ENCODE data around the gene SIAH2.

Gene SIAH2

DNA sequence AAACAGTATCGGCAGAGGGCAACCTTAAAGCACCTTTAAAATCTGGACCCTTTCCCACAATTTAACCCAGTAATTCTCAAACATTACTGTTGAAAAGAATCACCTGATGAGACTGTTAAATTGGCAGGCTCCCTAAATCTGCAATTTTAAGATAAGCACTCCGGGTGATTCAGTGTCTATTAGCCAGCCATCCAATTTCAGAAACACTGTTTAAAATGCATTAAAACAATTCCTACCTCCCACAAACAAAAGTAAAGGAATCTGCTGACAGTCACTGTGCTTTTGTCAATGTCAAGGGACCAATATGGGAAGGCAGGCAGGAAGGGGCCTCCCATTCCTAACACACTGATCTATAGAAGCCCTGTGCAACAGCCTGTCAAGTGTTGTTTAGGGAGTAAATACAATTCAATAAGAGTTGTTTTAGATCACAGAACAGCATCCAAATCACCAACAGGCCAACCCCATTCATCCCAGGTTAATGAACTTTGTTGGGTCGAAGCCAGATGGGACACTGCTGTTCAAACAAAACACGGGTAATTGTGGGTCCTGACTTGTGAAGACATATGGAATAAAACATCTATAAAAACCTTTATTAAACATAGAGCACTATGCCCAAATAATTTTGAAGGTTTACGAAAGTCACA is 21.4 kb downstream of the SIAH2 start:
- WGBS, 2 experiments: 97% methylated on average over 4 to 5 of the region's 5 CpGs
- H3K27me3 ChIP-seq (ENCODE audit: control insufficient read depth, insufficient read depth, low read length, poor library complexity, severe bottlenecking): no peaks in the 10 kb centered on the region
- no peak overlapping the region for H3K27ac ChIP-seq (ENCODE audit: insufficient read depth, low read depth, low read length, poor library complexity, severe bottlenecking)
- peaks cover 3% of the 10 kb centered on the region for H3K4me1 ChIP-seq (ENCODE audit: control insufficient read depth, insufficient read depth, low read length)
- no peaks in the 10 kb centered on the region for H3K9me3 ChIP-seq (ENCODE audit: control insufficient read depth, low read length)
- no peak overlapping the region for H3K4me3 ChIP-seq (ENCODE audit: insufficient read depth, low read depth, low read length)
- no peaks in the 10 kb centered on the region for H3K36me3 ChIP-seq (ENCODE audit: control insufficient read depth, insufficient read depth, low read length)

GRCh38 chr3:150740733-150741496 is 22.1 kb downstream of the SIAH2 start:
- 96% methylated on average over 12 of the region's 12 CpGs for WGBS, 2 experiments
- Histone ChIP-seq H3K36me3 (ENCODE audit: control insufficient read depth, insufficient read depth, low read length) (no peaks in the 10 kb centered on the region), H3K4me3 (ENCODE audit: insufficient read depth, low read depth, low read length) (no peak overlapping the region), H3K27me3 (ENCODE audit: control insufficient read depth, insufficient read depth, low read length, poor library complexity, severe bottlenecking) (no peaks in the 10 kb centered on the region), H3K27ac (ENCODE audit: insufficient read depth, low read depth, low read length, poor library complexity, severe bottlenecking) (no peak overlapping the region), H3K9me3 (ENCODE audit: control insufficient read depth, low read length) (no peaks in the 10 kb centered on the region), H3K4me1 (ENCODE audit: control insufficient read depth, insufficient read depth, low read length) (peaks cover 3% of the 10 kb centered on the region)

DNA sequence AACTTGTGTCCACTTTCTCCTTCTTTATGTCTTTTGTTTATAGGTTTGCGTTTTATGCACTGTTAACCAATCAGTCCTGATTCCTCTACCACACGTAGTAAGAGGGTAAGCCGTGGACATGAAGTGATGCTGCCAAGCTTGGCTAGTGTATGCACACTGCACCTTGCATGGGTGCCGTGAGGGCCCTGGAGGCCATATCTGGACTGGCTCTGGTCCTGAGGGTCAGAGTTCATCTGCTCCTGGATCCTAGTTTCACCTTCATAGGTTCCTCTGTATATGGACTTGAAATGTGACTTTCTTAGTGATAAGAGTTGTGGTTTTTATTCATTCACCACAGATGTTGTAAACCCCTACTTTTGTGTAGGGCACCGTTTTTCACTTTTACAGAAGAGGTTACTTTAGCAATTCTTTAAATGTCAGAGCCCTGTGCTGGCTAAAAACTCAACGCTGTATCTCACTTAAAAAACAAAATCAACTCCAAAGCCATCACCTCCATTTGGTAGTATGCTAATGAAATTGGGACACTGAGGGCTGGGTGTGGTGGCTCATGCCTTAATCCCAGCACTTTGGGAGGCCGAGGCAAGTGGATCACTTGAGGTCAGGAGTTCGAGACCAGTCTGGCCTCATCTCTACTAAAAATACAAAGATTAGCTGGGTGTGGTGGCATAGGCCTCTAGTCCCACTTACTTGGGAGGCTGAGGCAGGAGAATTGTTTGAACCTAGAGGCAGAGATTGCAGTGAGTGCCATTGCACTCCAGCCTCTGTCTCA is 22.9 kb downstream of the SIAH2 start:
- Histone ChIP-seq H3K36me3 (ENCODE audit: control insufficient read depth, insufficient read depth, low read length) (no peaks in the 10 kb centered on the region), H3K9me3 (ENCODE audit: control insufficient read depth, low read length) (no peaks in the 10 kb centered on the region), H3K4me3 (ENCODE audit: insufficient read depth, low read depth, low read length) (no peak overlapping the region), H3K4me1 (ENCODE audit: control insufficient read depth, insufficient read depth, low read length) (peaks cover 3% of the 10 kb centered on the region), H3K27me3 (ENCODE audit: control insufficient read depth, insufficient read depth, low read length, poor library complexity, severe bottlenecking) (no peaks in the 10 kb centered on the region), H3K27ac (ENCODE audit: insufficient read depth, low read depth, low read length, poor library complexity, severe bottlenecking) (no peak overlapping the region)
- WGBS, 2 experiments: 94 to 98% methylated on average over 8 of the region's 8 CpGs

DNA sequence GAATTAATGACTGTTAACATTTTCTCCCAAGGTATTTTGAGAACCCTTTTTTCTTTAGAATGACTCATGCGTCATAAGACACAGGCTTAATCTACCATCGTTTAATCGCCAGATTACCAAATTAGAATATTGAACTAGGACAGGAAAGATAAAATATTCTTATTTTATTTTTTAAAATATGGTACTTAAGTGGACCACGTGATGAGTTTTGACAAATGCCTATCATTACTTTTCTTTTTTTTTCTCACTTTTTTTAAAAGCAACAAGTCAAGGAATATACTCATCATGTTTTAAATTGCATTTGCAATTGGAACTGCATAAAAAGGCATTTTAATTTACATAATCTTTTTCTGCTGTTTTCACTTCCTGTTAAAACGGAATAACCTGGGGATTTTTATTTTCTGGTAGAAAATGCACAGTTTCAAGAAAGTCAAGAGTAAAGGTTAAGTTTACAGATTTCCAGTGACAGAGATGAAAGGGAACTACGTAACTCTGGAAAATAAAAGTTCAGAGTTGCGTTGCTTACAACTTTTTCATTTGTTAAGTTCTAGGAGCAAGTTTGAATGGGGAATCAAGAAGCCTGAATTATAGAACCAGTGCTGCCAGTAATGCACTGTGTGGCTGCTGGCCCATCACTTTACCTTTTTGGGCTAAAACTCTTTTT is 23.6 kb downstream of the SIAH2 start:
- no peaks in the 10 kb centered on the region for H3K36me3 ChIP-seq (ENCODE audit: control insufficient read depth, insufficient read depth, low read length)
- no peak overlapping the region for H3K4me3 ChIP-seq (ENCODE audit: insufficient read depth, low read depth, low read length)
- 91 to 97% methylated on average over 5 to 7 of the region's 7 CpGs for WGBS, 2 experiments
- no peaks in the 10 kb centered on the region for H3K4me1 ChIP-seq (ENCODE audit: control insufficient read depth, insufficient read depth, low read length)
- no peaks in the 10 kb centered on the region for H3K9me3 ChIP-seq (ENCODE audit: control insufficient read depth, low read length)
- no peaks in the 10 kb centered on the region for H3K27me3 ChIP-seq (ENCODE audit: control insufficient read depth, insufficient read depth, low read length, poor library complexity, severe bottlenecking)
- no peak overlapping the region for H3K27ac ChIP-seq (ENCODE audit: insufficient read depth, low read depth, low read length, poor library complexity, severe bottlenecking)

DNA sequence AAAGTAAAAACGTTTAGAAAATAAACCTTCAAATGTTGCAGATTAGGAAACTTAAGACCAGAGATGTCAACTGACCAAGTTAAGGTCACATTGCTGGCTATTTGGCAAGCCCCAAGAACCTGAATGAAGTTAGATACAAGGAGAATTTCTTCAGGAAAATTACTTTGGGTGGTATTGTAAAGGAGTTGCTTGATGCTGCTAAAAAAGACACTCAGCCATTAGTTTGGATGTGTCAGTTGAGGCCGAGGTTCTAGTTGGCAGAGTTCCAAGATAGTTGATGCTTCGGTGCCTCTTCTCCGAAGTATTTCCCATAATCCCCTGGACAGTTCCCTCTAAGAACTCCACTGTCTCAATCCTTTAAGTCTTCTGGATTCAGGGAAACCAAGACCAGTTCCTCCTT is 24.3 kb downstream of the SIAH2 start:
- 72 to 78% methylated on average over 4 of the region's 4 CpGs for WGBS, 2 experiments
- Histone ChIP-seq H3K4me1 (ENCODE audit: control insufficient read depth, insufficient read depth, low read length) (no peaks in the 10 kb centered on the region), H3K36me3 (ENCODE audit: control insufficient read depth, insufficient read depth, low read length) (no peaks in the 10 kb centered on the region), H3K27ac (ENCODE audit: insufficient read depth, low read depth, low read length, poor library complexity, severe bottlenecking) (no peak overlapping the region), H3K9me3 (ENCODE audit: control insufficient read depth, low read length) (no peaks in the 10 kb centered on the region), H3K27me3 (ENCODE audit: control insufficient read depth, insufficient read depth, low read length, poor library complexity, severe bottlenecking) (no peaks in the 10 kb centered on the region), H3K4me3 (ENCODE audit: insufficient read depth, low read depth, low read length) (no peak overlapping the region)

DNA sequence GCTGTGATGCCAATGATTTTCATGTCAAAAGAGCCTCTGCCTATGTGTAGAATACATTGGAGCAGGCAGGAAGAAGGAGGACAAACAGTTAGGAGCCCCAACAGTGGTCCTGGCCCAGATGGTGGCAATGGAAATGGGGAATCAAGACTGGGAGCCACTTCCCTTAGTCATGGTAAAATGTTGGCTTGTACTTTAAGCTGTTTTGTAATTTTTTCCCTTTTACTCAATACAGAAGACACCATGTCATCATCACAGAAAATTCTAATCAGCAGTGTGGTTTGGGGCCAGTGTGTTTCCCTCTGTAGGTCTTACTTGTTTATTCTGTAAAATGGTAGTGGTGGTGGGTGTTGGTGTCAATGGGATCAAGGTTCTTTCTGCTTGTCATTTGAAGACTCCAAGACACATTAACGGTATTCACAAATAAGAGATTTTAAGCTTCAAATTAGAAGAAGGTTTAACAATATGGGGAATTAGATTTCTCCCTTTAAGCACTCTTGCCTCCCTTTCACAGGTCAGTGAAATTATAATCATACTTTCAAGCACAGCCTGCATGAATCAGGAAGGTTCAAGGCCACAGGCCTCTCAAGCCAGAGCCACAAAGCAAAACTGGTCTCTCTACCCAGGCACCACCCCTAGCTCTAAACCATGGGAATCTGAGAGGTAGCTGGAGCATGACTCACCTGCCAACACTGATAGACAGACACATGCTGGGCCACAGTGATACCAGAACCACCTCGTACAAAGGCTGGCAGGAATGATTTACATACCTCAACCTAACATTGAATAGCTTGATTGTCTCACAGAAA is 24.9 kb downstream of the SIAH2 start:
- Histone ChIP-seq H3K4me1 (ENCODE audit: control insufficient read depth, insufficient read depth, low read length) (no peaks in the 10 kb centered on the region), H3K36me3 (ENCODE audit: control insufficient read depth, insufficient read depth, low read length) (no peaks in the 10 kb centered on the region), H3K27ac (ENCODE audit: insufficient read depth, low read depth, low read length, poor library complexity, severe bottlenecking) (no peak overlapping the region), H3K27me3 (ENCODE audit: control insufficient read depth, insufficient read depth, low read length, poor library complexity, severe bottlenecking) (no peaks in the 10 kb centered on the region), H3K9me3 (ENCODE audit: control insufficient read depth, low read length) (no peaks in the 10 kb centered on the region), H3K4me3 (ENCODE audit: insufficient read depth, low read depth, low read length) (no peak overlapping the region)
- WGBS, 2 experiments: 71 to 88% methylated on average over 1 to 2 of the region's 2 CpGs

DNA sequence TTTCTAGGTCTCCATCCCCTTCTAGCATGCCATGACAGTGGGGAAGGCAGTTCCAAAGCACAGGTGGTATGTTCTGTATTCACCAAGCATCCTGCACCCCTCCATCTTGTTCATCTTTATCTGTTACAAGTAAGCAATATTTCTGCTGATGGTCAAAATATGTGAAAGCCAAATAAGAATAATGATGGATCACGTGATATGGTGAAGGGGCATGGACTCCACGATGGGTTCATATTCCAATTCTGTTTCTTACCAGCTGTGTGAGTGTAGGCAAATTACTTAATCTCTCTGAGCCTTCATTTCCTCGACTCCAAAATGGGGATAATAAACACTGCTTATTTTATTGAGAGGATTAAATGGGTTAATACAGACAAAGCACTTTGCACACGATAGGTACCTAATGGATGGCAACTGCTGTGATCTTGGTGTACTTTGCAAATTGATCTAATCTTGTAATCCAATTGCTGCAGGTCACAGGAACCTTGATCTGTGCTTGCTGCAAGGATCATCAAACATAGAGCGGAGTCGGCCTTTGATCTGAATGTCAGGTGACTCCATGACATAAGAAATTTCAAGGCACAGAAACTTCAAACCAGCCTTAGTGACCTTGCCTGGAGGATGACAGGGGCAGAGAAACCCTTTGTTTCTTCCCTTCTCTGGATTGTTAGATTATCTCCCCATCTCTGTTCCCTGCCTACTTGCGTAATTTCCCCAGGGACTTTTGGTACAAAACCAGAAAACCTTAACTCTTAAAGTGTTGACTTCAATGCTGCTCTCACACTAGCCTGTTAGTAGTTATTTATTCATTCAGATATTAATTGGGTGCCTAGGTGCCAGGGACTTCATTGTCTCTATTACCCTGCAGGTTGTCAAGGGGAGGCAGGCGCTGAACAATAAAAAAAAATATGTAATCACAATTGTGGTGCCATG is 25.8 kb downstream of the SIAH2 start:
- H3K4me1 ChIP-seq (ENCODE audit: control insufficient read depth, insufficient read depth, low read length): no peaks in the 10 kb centered on the region
- no peaks in the 10 kb centered on the region for H3K36me3 ChIP-seq (ENCODE audit: control insufficient read depth, insufficient read depth, low read length)
- H3K9me3 ChIP-seq (ENCODE audit: control insufficient read depth, low read length): no peaks in the 10 kb centered on the region
- H3K4me3 ChIP-seq (ENCODE audit: insufficient read depth, low read depth, low read length): no peak overlapping the region
- no peak overlapping the region for H3K27ac ChIP-seq (ENCODE audit: insufficient read depth, low read depth, low read length, poor library complexity, severe bottlenecking)
- H3K27me3 ChIP-seq (ENCODE audit: control insufficient read depth, insufficient read depth, low read length, poor library complexity, severe bottlenecking): no peaks in the 10 kb centered on the region
- WGBS, 2 experiments: 94% methylated on average over 8 of the region's 8 CpGs

DNA sequence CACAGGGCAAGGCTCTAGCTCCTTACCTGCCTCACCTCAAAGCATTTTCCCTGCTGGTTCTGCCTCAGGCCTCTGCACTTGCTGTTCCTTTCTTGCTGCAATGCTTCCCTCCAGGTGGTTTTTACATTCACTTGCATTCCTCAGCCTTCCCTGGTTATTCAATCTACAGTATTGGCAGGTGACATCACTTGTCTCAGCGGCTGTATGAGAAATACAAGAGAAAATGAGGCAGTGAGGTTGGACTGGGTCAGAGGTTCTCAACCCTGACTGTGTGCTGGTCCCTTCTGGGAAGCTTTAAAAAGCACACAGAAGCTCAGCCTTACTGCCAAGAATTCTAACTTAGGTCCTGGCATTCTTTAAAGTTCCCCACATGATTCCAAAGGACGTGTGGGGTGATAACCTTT is 26.7 kb downstream of the SIAH2 start:
- H3K27me3 ChIP-seq (ENCODE audit: control insufficient read depth, insufficient read depth, low read length, poor library complexity, severe bottlenecking): no peaks in the 10 kb centered on the region
- 36 to 49% methylated on average over 2 of the region's 2 CpGs for WGBS, 2 experiments
- H3K36me3 ChIP-seq (ENCODE audit: control insufficient read depth, insufficient read depth, low read length): no peaks in the 10 kb centered on the region
- H3K4me1 ChIP-seq (ENCODE audit: control insufficient read depth, insufficient read depth, low read length): no peaks in the 10 kb centered on the region
- no peak overlapping the region for H3K27ac ChIP-seq (ENCODE audit: insufficient read depth, low read depth, low read length, poor library complexity, severe bottlenecking)
- H3K4me3 ChIP-seq (ENCODE audit: insufficient read depth, low read depth, low read length): no peak overlapping the region
- no peaks in the 10 kb centered on the region for H3K9me3 ChIP-seq (ENCODE audit: control insufficient read depth, low read length)

GRCh38 chr3:150734795-150735119 is 28.2 kb downstream of the SIAH2 start:
- Histone ChIP-seq H3K27ac (ENCODE audit: insufficient read depth, low read depth, low read length, poor library complexity, severe bottlenecking) (no peak overlapping the region), H3K4me3 (ENCODE audit: insufficient read depth, low read depth, low read length) (no peak overlapping the region), H3K9me3 (ENCODE audit: control insufficient read depth, low read length) (no peaks in the 10 kb centered on the region), H3K36me3 (ENCODE audit: control insufficient read depth, insufficient read depth, low read length) (no peaks in the 10 kb centered on the region), H3K27me3 (ENCODE audit: control insufficient read depth, insufficient read depth, low read length, poor library complexity, severe bottlenecking) (no peaks in the 10 kb centered on the region), H3K4me1 (ENCODE audit: control insufficient read depth, insufficient read depth, low read length) (no peaks in the 10 kb centered on the region)
- 77 to 84% methylated on average over 1 of the region's 1 CpG for WGBS, 2 experiments
